Endodermal cell (in vitro differentiated cells): ENCODE measurements around the gene PODXL2. TPM values are rescaled to one million over a fixed set of nuclear protein-coding genes. Genes with fewer than 3 reads are reported as not detected.

Experiments used
- DNase-seq: peaks from one replicate; pipeline ENCODE4 v3.0.0-alpha.2; 2017
- H3K27ac ChIP-seq: 2 replicates; pipeline ENCODE4 v1.5.1; 2013; ENCODE audit warnings: mild to moderate bottlenecking, low read depth, low read length, moderate library complexity
- H3K27me3 ChIP-seq: 2 replicates; pipeline ENCODE4 v1.6.1; 2013; ENCODE audit warnings: mild to moderate bottlenecking, low read length, moderate library complexity; ENCODE audit not compliant: insufficient read depth, control insufficient read depth, poor library complexity, severe bottlenecking
- H3K36me3 ChIP-seq: 2 replicates; pipeline ENCODE4 v1.7.0; 2013; ENCODE audit warnings: mild to moderate bottlenecking, low read length, moderate library complexity; ENCODE audit not compliant: control insufficient read depth, insufficient read depth
- H3K4me1 ChIP-seq: one replicate; pipeline ENCODE4 v1.7.0; 2013; ENCODE audit warnings: low read length; ENCODE audit not compliant: control insufficient read depth, insufficient read depth
- H3K4me3 ChIP-seq: 2 replicates; pipeline ENCODE4 v1.5.1; 2013; ENCODE audit warnings: mild to moderate bottlenecking, low read length, moderate library complexity
- H3K9ac ChIP-seq: 2 replicates; pipeline ENCODE4 v1.6.1; 2013; ENCODE audit warnings: mild to moderate bottlenecking, low read length, moderate library complexity; ENCODE audit not compliant: poor library complexity, severe bottlenecking; ENCODE audit errors: extremely low read depth
- H3K9me3 ChIP-seq: 2 replicates; pipeline ENCODE4 v1.6.1; 2013; ENCODE audit warnings: mild to moderate bottlenecking, low read length, moderate library complexity; ENCODE audit not compliant: control insufficient read depth
- H3K27ac Mint-ChIP-seq: 2 replicates; pipeline ENCODE4 v1.8.0; 2020; ENCODE audit warnings: mixed read lengths
- H3K27me3 Mint-ChIP-seq: 2 replicates; pipeline ENCODE4 v1.8.0; 2021; ENCODE audit warnings: mild to moderate bottlenecking, mixed read lengths; ENCODE audit not compliant: insufficient read depth
- H3K36me3 Mint-ChIP-seq: 2 replicates; pipeline ENCODE4 v1.8.0; 2020; ENCODE audit warnings: low read depth, mixed read lengths
- H3K4me1 Mint-ChIP-seq: 2 replicates; pipeline ENCODE4 v1.8.0; 2020; ENCODE audit warnings: mixed read lengths
- H3K4me3 Mint-ChIP-seq: 2 replicates; pipeline ENCODE4 v1.8.0; 2020; ENCODE audit warnings: mild to moderate bottlenecking, moderate library complexity, mixed read lengths
- H3K9me3 Mint-ChIP-seq: 2 replicates; pipeline ENCODE4 v1.8.0; 2020; ENCODE audit warnings: mild to moderate bottlenecking, mixed read lengths
- CTCF ChIP-seq: fragments of 200-600 bp; sonication (generic); conservative IDR thresholded peaks from 2 replicates; pipeline ENCODE4 v1.5.0; 2021; ENCODE audit warnings: antibody characterized with exemption, mild to moderate bottlenecking
- WGBS, 2 experiments: methylation state at CpG; one replicate each; pipeline versions ENCODE4 v1.1.5 to v1.1.7; 2013; ENCODE audit warnings: missing lambda C conversion rate in 2 of 2, mixed read lengths in 1 of 2; ENCODE audit not compliant: insufficient coverage in 1 of 2, insufficient read length in 1 of 2; 5-methylcytosine and 5-hydroxymethylcytosine counted together
- total RNA-seq, 2 donors: library from RNA; stranded (reverse); fragmentation: NEBNext Ultra II Directional in 1 of 2; extraction: Animal tissue kit (Norgen Biotek cat#: 25700) in 1 of 2; gene quantifications; 2 replicates in 1 of 2; 3 replicates in 1 of 2; pipeline ENCODE4 v1.2.1, GENCODE V29; 2021

Gene PODXL2
- total RNA-seq, 2 donors from 2014 or later: 11.8 to 16.5 TPM

- peaks cover 34% of the 10 kb centered on the region for H3K27me3 Mint-ChIP-seq
- H3K4me3 Mint-ChIP-seq: no peak overlapping the region
- H3K36me3 ChIP-seq: peaks cover 22% of the 10 kb centered on the region
- no peak for DNase-seq
- peaks cover 32% of the 10 kb centered on the region for H3K27me3 ChIP-seq
- 94 to 98% methylated on average over 5 of the region's 5 CpGs for WGBS, 2 experiments
- no peaks in the 10 kb centered on the region for H3K4me1 Mint-ChIP-seq
- H3K9me3 ChIP-seq: no peaks in the 10 kb centered on the region
- TF ChIP-seq CTCF: no peak
- no peak overlapping the region for H3K4me3 ChIP-seq
- H3K9ac ChIP-seq: no peak overlapping the region
- peaks cover 29% of the 10 kb centered on the region for H3K36me3 Mint-ChIP-seq
- no peak overlapping the region for H3K27ac Mint-ChIP-seq
- peaks cover 4% of the 10 kb centered on the region for H3K9me3 Mint-ChIP-seq
- no peaks in the 10 kb centered on the region for H3K4me1 ChIP-seq
- H3K27ac ChIP-seq: no peak overlapping the region
These were observed 4.9 kb upstream of the PODXL2 start for GRCh38 chr3:127624063-127624462.

GRCh38 chr3:127625821-127626220 is 3.2 kb upstream of the PODXL2 start:
- H3K4me3 ChIP-seq: no peak overlapping the region
- no peak overlapping the region for H3K27ac Mint-ChIP-seq
- whole genome bisulfite sequencing, 2 experiments: 81 to 85% methylated on average over 2 of the region's 2 CpGs
- peaks cover 32% of the 10 kb centered on the region for H3K27me3 ChIP-seq
- H3K9ac ChIP-seq: no peak overlapping the region
- no peak for TF ChIP-seq CTCF
- H3K36me3 Mint-ChIP-seq: peaks cover 18% of the 10 kb centered on the region
- peaks cover 4% of the 10 kb centered on the region for H3K9me3 Mint-ChIP-seq
- H3K9me3 ChIP-seq: no peaks in the 10 kb centered on the region
- no peak for DNase-seq
- no peaks in the 10 kb centered on the region for H3K4me1 ChIP-seq
- peaks cover 49% of the 10 kb centered on the region for H3K27me3 Mint-ChIP-seq
- H3K4me1 Mint-ChIP-seq: no peaks in the 10 kb centered on the region
- H3K27ac ChIP-seq: no peak overlapping the region
- H3K36me3 ChIP-seq: peaks cover 12% of the 10 kb centered on the region
- no peak overlapping the region for H3K4me3 Mint-ChIP-seq

- H3K36me3 ChIP-seq: no peaks in the 10 kb centered on the region
- no peaks in the 10 kb centered on the region for H3K9me3 ChIP-seq
- 91 to 93% methylated on average over 2 to 4 of the region's 4 CpGs for WGBS, 2 experiments
- Mint-ChIP-seq H3K36me3 (no peaks in the 10 kb centered on the region), H3K4me1 (no peaks in the 10 kb centered on the region), H3K9me3 (peaks cover 4% of the 10 kb centered on the region), H3K27me3 (peaks cover 58% of the 10 kb centered on the region), H3K4me3 (peak overlapping the region; percentile 61), H3K27ac (no peak overlapping the region)
- H3K9ac ChIP-seq: no peak overlapping the region
- TF ChIP-seq CTCF: no peak
- DNase-seq: no peak
- peaks cover 32% of the 10 kb centered on the region for H3K27me3 ChIP-seq
- no peak overlapping the region for H3K4me3 ChIP-seq
- no peak overlapping the region for H3K27ac ChIP-seq
- H3K4me1 ChIP-seq: no peaks in the 10 kb centered on the region
These were observed 578 bp upstream of the PODXL2 start for GRCh38 chr3:127628426-127628787.
